Measurements from ENCODE around the gene GALNT2. TPM values are rescaled to one million over a fixed set of nuclear protein-coding genes. Genes with fewer than 3 reads are reported as not detected.

GALNT2 gene
- total and polyA plus RNA-seq, 2 donors from 2014 or later = 20.2 to 59.2 TPM

GRCh38 chr1:230139741-230140140 is 72.7 kb downstream of the GALNT2 start:
- intact Hi-C loops (cut with DNase I) = no loop called here
- no peak for TF ChIP-seq CTCF (IDR thresholded peaks at IDR 0.05; ENCODE audit: borderline replicate concordance, extremely low read depth, insufficient read depth)
- Histone ChIP-seq H3K9me3 (ENCODE audit: control insufficient read depth in 2 of 3, insufficient read depth in 1 of 3, low read length in 3 of 3) (no peaks in the 10 kb centered on the region), H3K27ac (ENCODE audit: low read depth in 2 of 2, low read length in 2 of 2) (no peak overlapping the region), H3K4me1 (ENCODE audit: control insufficient read depth in 2 of 3, insufficient read depth in 2 of 3, low read depth in 1 of 3, low read length in 3 of 3) (peaks cover 3 to 18% (median 7%) of the 10 kb centered on the region in 3 donors), H3K4me3 (ENCODE audit: low read length in 3 of 3) (no peak overlapping the region), H3K9ac (ENCODE audit: low read length in 3 of 3) (no peak overlapping the region), H3K27me3 (ENCODE audit: control insufficient read depth, insufficient read depth, low read length) (no peaks in the 10 kb centered on the region), H3K36me3 (ENCODE audit: control insufficient read depth in 2 of 3, insufficient read depth in 3 of 3, low read length in 3 of 3) (no peaks in the 10 kb centered on the region)
- DNase-seq (no peak), FAIRE-seq (no peak)

GRCh38 chr1:230140221-230141020 is 73.4 kb downstream of the GALNT2 start:
- Histone ChIP-seq H3K9me3 (ENCODE audit: control insufficient read depth in 2 of 3, insufficient read depth in 1 of 3, low read length in 3 of 3) (no peaks in the 10 kb centered on the region), H3K27ac (ENCODE audit: low read depth in 2 of 2, low read length in 2 of 2) (no peak overlapping the region), H3K36me3 (ENCODE audit: control insufficient read depth in 2 of 3, insufficient read depth in 3 of 3, low read length in 3 of 3) (no peaks in the 10 kb centered on the region), H3K9ac (ENCODE audit: low read length in 3 of 3) (no peak overlapping the region), H3K4me1 (ENCODE audit: control insufficient read depth in 2 of 3, insufficient read depth in 2 of 3, low read depth in 1 of 3, low read length in 3 of 3) (peaks cover 3 to 19% (median 7%) of the 10 kb centered on the region in 3 donors), H3K4me3 (ENCODE audit: low read length in 3 of 3) (no peak overlapping the region), H3K27me3 (ENCODE audit: control insufficient read depth, insufficient read depth, low read length) (no peaks in the 10 kb centered on the region)
- intact Hi-C loops (cut with DNase I) = no loop called here
- FAIRE-seq (no peak), DNase-seq (peak in 4 of 5 donors; percentile 60 to 81 (median 70))
- no peak for TF ChIP-seq CTCF (IDR thresholded peaks at IDR 0.05; ENCODE audit: borderline replicate concordance, extremely low read depth, insufficient read depth)

GRCh38 chr1:230141021-230141648 is 74.1 kb downstream of the GALNT2 start:
- intact Hi-C loops (cut with DNase I) = no loop called here
- Histone ChIP-seq H3K36me3 (ENCODE audit: control insufficient read depth in 2 of 3, insufficient read depth in 3 of 3, low read length in 3 of 3) (no peaks in the 10 kb centered on the region), H3K9ac (ENCODE audit: low read length in 3 of 3) (no peak overlapping the region), H3K27ac (ENCODE audit: low read depth in 2 of 2, low read length in 2 of 2) (no peak overlapping the region), H3K27me3 (ENCODE audit: control insufficient read depth, insufficient read depth, low read length) (no peaks in the 10 kb centered on the region), H3K4me3 (ENCODE audit: low read length in 3 of 3) (no peak overlapping the region), H3K9me3 (ENCODE audit: control insufficient read depth in 2 of 3, insufficient read depth in 1 of 3, low read length in 3 of 3) (no peaks in the 10 kb centered on the region), H3K4me1 (ENCODE audit: control insufficient read depth in 2 of 3, insufficient read depth in 2 of 3, low read depth in 1 of 3, low read length in 3 of 3) (peaks cover 3 to 19% (median 7%) of the 10 kb centered on the region in 3 donors)
- TF ChIP-seq CTCF (IDR thresholded peaks at IDR 0.05; ENCODE audit: borderline replicate concordance, extremely low read depth, insufficient read depth) = no peak
- DNase-seq (no peak), FAIRE-seq (no peak)

Data from kidney (tissue), 14 donors.